Fibroblast of peridontal ligament (primary cell): ENCODE measurements around the gene CCDC27.

Experiments
- DNase-seq: peaks from one replicate; pipeline ENCODE4 v3.0.0-alpha.2; 2010; ENCODE audit errors: extremely low read depth

The CCDC27 gene

GRCh38 chr1:3717715-3718601, 34.3 kb upstream of the CCDC27 start:
- DNase-seq = no peak

GRCh38 chr1:3718764-3719163, 33.5 kb upstream of the CCDC27 start:
- DNase-seq = no peak

DNA sequence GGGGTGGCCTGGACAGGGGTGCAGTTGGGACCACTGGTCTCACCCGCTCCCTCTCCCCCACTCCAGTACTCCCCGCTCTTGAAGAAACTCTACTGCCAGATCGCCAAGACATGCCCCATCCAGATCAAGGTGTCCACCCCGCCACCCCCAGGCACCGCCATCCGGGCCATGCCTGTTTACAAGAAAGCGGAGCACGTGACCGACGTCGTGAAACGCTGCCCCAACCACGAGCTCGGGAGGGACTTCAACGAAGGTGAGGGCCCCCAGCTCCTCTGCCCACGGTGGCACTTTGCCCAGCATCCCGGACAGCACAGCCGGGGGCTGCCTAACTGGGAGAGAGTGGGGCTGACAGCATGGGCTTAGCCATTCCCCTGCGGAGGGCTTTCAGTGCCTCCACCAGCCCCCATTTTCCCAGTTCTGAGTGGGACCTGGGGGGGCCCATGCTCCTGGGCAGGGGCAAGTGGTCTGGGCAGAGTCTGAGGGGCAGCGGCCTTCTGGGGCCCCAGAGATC, 30.2 kb upstream of the CCDC27 start:
- DNase-seq = no peak

DNA sequence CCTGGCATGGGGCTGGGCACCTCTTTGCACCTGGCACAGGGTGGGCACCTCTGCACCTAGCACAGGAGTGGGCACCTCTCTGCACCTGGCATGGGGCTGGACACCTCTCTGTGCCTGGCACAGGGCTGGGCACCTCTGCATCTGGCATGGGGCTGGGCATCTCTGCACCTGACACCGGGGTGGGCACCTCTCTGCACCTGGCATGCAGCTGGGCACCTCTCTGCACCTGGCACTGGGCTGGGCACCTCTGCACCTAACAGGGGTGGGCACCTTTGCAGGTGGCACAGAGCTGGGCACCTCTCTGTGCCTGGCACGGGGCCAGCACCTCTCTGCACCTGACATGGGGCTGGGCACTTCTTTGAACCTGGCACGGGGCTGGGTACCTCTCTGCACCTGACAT, 29.4 kb upstream of the CCDC27 start:
- no peak for DNase-seq

DNA sequence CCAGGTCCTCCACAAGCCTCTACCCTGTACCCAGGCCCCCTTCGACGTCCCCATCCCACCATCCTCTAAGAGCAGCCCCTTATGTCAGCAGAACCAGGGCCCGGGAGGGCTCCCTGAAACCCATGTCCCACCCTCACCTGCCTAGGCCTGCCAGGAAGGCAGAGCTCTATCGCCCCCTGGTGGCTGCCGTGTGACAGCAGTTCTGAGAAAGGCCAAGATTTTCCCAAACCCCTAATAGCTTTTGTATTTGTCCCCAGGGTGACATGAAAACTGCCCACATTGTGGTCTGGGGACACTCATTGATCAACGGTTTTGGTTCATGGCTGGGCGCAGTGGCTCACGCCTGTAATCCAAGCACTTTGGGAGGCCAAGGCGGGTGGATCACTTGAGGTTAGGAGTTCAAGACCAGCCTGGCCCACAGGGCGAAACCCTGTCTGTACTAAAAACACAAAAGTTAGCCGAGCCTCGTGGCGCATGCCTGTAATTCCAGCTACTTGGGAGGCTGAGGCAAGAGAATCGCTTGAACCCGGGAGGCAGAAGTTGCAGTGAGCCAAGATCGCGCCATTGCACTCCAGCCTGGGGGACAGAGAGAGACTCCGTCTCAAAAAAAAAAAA, 27.7 kb upstream of the CCDC27 start:
- peak; percentile 51 for DNase-seq

GRCh38 chr1:3725366-3725765, 26.9 kb upstream of the CCDC27 start:
- no peak for DNase-seq

DNA sequence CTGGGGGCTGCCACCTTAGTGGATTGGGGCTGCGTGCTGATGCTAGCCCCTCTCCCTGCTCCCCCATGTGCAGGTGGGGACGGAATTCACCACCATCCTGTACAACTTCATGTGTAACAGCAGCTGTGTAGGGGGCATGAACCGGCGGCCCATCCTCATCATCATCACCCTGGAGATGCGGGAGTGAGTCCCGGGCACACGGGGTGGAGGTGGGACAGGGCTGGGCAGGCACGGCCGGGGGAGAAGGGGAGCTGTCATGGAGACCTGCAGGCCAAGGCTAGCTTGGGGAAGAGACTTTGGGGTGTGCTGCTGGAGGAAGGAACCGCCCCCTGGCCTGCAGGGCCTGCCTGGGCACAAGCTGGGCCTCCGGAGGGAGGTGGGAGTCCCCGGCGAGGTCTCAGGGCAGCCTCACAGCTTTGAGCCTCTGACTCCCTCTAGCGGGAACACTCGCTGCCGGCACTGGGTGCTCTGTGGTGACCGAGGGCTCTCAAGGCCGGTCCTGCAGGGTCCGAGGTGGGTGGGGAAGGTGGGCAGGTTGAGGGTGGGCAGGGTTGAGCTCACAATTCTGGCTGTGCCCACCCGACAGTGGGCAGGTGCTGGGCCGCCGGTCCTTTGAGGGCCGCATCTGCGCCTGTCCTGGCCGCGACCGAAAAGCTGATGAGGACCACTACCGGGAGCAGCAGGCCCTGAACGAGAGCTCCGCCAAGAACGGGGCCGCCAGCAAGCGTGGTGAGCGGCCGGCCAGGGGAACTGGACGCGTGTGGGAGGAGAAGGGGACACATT, 25.0 kb upstream of the CCDC27 start:
- DNase-seq = no peak

- no peak for DNase-seq
Measured at GRCh38 chr1:3727825-3728776, 24.1 kb upstream of the CCDC27 start.

- peak; percentile 13 for DNase-seq
Measured at GRCh38 chr1:3729594-3730542, 22.4 kb upstream of the CCDC27 start.

GRCh38 chr1:3730543-3731247, 21.6 kb upstream of the CCDC27 start:
- no peak for DNase-seq

DNA sequence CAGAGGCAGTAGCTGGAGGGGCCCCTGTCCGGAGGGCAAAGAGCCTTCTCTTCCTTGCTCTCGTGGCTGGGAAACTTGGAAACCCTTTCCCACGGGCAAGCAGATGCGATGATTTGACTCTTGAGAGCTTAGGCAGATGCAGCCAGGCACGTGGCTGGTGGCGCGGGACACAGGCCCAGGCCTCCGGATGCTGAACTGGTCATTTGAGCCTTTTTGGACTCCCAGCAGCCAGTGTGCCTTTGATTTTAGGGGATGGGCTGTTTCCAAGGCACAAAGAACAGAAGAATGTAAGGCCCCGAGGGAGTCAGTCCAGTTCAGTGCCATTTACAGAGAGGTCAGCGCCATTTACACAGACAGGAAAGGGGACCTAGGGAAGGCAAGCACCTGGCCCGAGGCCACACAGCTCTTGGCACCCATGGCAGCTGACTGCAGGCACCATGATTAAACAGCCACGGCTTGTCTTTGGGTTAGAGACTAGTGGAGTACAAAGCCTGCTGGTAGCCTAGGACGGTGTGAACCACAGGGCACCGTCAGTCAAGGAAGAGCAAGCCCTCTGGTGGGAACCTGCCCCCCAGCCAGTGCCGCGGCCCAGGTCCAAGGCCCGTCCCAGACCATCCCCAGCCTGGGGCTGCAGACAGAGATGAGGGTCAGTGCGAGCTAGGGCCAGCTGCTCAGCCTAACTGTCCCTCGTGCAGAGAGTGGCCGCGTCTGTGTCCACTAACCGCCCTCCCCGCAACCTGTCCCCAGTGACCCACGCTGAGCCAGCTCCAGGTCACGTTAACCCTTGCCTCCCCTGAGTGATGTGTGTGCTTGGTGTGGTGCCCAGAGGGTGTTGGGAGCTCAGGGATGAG, 20.4 kb upstream of the CCDC27 start:
- DNase-seq = no peak

DNA sequence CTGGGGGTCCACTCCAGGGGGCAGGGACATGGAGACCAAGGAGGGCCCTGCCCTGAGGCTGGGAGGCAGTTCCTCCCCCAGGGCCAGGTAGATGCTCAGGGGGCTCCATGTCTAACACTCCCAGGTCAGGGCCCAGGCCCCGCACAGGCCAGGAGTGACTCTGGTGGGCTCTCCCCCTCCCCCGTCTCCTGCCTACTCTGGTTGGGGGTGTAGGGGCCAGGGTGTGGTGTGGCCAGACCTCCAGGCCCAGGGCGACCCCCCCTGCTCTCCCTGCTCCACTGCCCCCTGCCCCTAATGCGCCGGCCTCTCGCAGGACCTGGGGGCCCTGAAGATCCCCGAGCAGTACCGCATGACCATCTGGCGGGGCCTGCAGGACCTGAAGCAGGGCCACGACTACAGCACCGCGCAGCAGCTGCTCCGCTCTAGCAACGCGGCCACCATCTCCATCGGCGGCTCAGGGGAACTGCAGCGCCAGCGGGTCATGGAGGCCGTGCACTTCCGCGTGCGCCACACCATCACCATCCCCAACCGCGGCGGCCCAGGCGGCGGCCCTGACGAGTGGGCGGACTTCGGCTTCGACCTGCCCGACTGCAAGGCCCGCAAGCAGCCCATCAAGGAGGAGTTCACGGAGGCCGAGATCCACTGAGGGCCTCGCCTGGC, 19.7 kb upstream of the CCDC27 start:
- no peak for DNase-seq

DNA sequence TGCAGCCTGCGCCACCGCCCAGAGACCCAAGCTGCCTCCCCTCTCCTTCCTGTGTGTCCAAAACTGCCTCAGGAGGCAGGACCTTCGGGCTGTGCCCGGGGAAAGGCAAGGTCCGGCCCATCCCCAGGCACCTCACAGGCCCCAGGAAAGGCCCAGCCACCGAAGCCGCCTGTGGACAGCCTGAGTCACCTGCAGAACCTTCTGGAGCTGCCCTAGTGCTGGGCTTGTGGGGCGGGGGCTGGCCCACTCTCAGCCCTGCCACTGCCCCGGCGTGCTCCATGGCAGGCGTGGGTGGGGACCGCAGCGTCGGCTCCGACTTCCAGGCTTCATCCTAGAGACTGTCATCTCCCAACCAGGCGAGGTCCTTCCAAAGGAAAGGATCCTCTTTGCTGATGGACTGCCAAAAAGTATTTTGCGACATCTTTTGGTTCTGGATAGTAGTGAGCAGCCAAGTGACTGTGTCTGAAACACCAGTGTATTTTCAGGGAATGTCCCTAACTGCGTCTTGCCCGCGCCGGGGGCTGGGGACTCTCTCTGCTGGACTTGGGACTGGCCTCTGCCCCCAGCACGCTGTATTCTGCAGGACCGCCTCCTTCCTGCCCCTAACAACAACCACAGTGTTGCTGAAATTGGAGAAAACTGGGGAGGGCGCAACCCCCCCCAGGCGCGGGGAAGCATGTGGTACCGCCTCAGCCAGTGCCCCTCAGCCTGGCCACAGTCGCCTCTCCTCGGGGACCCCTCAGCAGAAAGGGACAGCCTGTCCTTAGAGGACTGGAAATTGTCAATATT, 19.0 kb upstream of the CCDC27 start:
- no peak for DNase-seq

DNA sequence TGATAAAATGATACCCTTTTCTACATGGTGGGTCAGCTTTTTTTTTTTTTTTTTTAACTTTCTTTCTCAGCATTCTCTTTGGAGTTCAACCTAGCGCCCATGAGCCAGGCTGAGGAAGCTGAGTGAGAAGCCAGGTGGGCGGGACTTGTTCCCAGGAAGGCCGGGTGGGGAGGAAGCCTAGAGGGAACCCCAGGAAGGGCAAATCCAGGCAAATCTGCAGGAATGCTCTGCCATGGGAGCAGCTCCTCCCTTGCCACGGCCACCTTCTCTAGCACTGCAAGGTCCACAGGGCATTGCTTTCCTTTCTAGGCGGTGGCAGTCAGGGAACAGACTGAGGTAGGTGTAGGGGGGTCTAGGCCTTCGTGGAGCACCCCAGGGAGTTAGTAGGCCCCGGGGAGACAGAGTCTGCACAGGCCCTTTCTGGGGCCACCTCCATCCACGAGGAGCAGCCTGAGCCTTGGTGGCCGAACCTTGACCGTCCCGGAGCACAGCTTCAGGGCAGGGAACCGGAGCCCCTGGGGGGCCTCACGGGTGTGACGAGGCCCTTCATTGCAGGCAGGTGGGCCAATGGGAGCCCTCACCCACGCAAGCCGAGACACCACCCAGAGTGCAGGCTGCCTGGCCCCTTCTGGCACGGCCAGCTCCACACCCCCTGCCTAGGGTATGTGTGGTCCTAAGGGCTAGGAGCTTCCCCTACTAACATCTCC, 18.2 kb upstream of the CCDC27 start:
- no peak for DNase-seq

- DNase-seq = no peak
Measured at GRCh38 chr1:3734602-3735001, 17.6 kb upstream of the CCDC27 start.

DNA sequence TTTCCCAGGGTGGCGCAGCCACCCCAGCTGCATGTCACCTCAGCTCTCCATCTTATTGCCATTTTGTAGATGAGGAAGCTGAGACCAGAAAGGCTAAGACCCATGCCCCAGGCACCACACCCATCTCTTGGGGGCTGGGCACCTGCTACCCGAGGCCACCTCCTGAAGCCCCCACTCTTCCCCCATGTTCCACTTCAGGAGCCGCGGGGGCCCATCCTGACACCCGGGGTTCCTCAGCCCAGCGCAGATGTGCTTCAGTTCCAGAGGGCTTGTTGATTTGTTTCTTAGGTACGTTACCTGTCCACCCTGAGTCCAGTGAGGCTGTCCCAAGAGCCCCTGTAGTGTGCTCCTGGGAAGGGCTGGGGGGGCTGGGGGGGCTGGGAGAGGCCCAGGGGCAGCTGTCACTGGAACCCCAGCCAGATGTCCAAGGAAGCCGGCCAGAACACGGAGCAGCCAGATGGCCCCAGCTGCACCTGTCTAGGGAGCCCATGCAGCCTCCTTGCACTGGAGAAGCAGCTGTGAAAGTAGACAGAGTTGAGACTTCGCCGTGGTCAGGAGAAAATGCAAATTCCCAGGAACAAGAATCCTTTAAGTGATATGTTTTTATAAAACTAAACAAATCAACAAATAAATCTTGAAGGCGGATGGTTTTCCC, 17.1 kb upstream of the CCDC27 start:
- DNase-seq = no peak
